CD4-positive, alpha-beta T cell treated with Interferon alpha-2 for 1 hour (primary cell): ENCODE measurements around the gene ABCB8.
"Not testable (repeated sequence)": the region's sequence is repeated elsewhere in the genome, so short reads cannot be mapped to it uniquely, and the experiment has no call there.

Experiments
- DNase-seq, 2 donors: peaks; one replicate each; pipeline ENCODE4 v3.0.0-alpha.2; 2020 to 2022

The ABCB8 gene

GRCh38 chr7:150998341-150998740 lies 29.9 kb upstream of the ABCB8 start:
- no peak for DNase-seq

GRCh38 chr7:150999001-150999400 lies 29.2 kb upstream of the ABCB8 start:
- DNase-seq = no peak

- peak; percentile 40 to 53 for DNase-seq
Observed at GRCh38 chr7:150999497-151000230, 28.6 kb upstream of the ABCB8 start.

- DNase-seq = no peak
Observed at GRCh38 chr7:151000897-151001495, 27.3 kb upstream of the ABCB8 start.

- DNase-seq = no peak
Observed at GRCh38 chr7:151001546-151001945, 26.7 kb upstream of the ABCB8 start.

- DNase-seq = no peak
Observed at GRCh38 chr7:151003572-151003971, 24.7 kb upstream of the ABCB8 start.

GRCh38 chr7:151005566-151005965 lies 22.7 kb upstream of the ABCB8 start:
- no peak for DNase-seq

- no peak for DNase-seq
Observed at GRCh38 chr7:151006590-151007300, 21.5 kb upstream of the ABCB8 start.

GRCh38 chr7:151007469-151007898 lies 20.8 kb upstream of the ABCB8 start:
- DNase-seq = no peak

- peak in 1 of 2 donors; percentile 65 for DNase-seq
Observed at GRCh38 chr7:151008143-151008510, 20.1 kb upstream of the ABCB8 start.

GRCh38 chr7:151008511-151009323 lies 19.5 kb upstream of the ABCB8 start:
- peak; percentile 73 to 89 for DNase-seq

GRCh38 chr7:151009327-151010036 lies 18.8 kb upstream of the ABCB8 start:
- DNase-seq = no peak

GRCh38 chr7:151010037-151010306 lies 18.3 kb upstream of the ABCB8 start:
- DNase-seq = no peak

GRCh38 chr7:151010307-151011096 lies 17.7 kb upstream of the ABCB8 start:
- peak in 1 of 2 donors; percentile 55 for DNase-seq

- peak in 1 of 2 donors; percentile 52 for DNase-seq
Observed at GRCh38 chr7:151011097-151011409, 17.2 kb upstream of the ABCB8 start.

GRCh38 chr7:151011616-151012015 lies 16.6 kb upstream of the ABCB8 start:
- DNase-seq = not testable (repeated sequence)

GRCh38 chr7:151012031-151012692 lies 16.1 kb upstream of the ABCB8 start:
- no peak for DNase-seq

GRCh38 chr7:151012911-151013347 lies 15.3 kb upstream of the ABCB8 start:
- no peak for DNase-seq

- DNase-seq = no peak
Observed at GRCh38 chr7:151013356-151013732, 14.9 kb upstream of the ABCB8 start.

GRCh38 chr7:151013733-151014497 lies 14.3 kb upstream of the ABCB8 start:
- peak; percentile 95 to 96 for DNase-seq

GRCh38 chr7:151014950-151015349 lies 13.3 kb upstream of the ABCB8 start:
- DNase-seq = peak in 1 of 2 donors; percentile 46
